PC-9 (cell line): ENCODE measurements around the gene FAM174B. TPM values are rescaled to one million over a fixed set of nuclear protein-coding genes. Genes with fewer than 3 reads are reported as not detected.

Experiments
- BruUV-seq: library from RNA; stranded (reverse); fragments of 400-500 nt; replicated peaks from 2 replicates; lab custom pipeline; 2021; lab: Mats Ljungman, UMichigan
- CTCF ChIA-PET: fragments of 300-600 bp; sonication (Branson Sonifier 250); formaldehyde crosslinking; loops from one replicate; lab custom pipeline; 2022; ENCODE audit warnings: antibody characterized with exemption; lab: Charles Lee
- POLR2A ChIA-PET: fragments of 300-600 bp; sonication (Branson Sonifier 250); formaldehyde crosslinking; loops from one replicate; lab custom pipeline; 2022; ENCODE audit warnings: antibody characterized with exemption; ENCODE audit not compliant: unreplicated experiment; lab: Charles Lee
- DNase-seq, 2 experiments: peaks; one replicate each; pipeline versions ENCODE4 v3.0.0 to v3.0.0-alpha.2; 2015 to 2022; ENCODE audit warnings: mixed read lengths in 1 of 2
- H2AFZ ChIP-seq: fragments of 200-600 bp; sonication (generic); 2 replicates; pipeline ENCODE4 v1.8.1; 2017; ENCODE audit warnings: antibody characterized with exemption
- H3F3A ChIP-seq: fragments of 200-600 bp; sonication (generic); 2 replicates; pipeline ENCODE4 v1.8.1; 2017; ENCODE audit warnings: antibody characterized with exemption, mild to moderate bottlenecking, low read depth; ENCODE audit not compliant: insufficient read depth
- H3K27ac ChIP-seq: fragments of 200-600 bp; sonication (generic); 2 replicates; pipeline ENCODE4 v1.6.1; 2016; ENCODE audit warnings: mixed run types
- H3K27me3 ChIP-seq: fragments of 200-600 bp; sonication (generic); 2 replicates; pipeline ENCODE4 v1.6.1; 2016; ENCODE audit warnings: low read depth, mixed run types; ENCODE audit not compliant: insufficient read depth
- H3K36me3 ChIP-seq: fragments of 200-600 bp; sonication (generic); 2 replicates; pipeline ENCODE4 v1.6.1; 2016; ENCODE audit warnings: low read depth, mixed run types
- H3K4me1 ChIP-seq: fragments of 200-600 bp; sonication (generic); replicated peaks from 2 replicates; pipeline ENCODE4 v1.6.1; 2016; ENCODE audit warnings: mixed run types; ENCODE audit not compliant: insufficient read depth
- H3K4me2 ChIP-seq: fragments of 200-600 bp; sonication (generic); 2 replicates; pipeline ENCODE4 v1.6.1; 2017; ENCODE audit warnings: mixed run types
- H3K4me3 ChIP-seq: fragments of 200-600 bp; sonication (generic); 2 replicates; pipeline ENCODE4 v1.6.1; 2016; ENCODE audit warnings: mixed run types
- H3K79me2 ChIP-seq: fragments of 200-600 bp; sonication (generic); 2 replicates; pipeline ENCODE4 v1.6.1; 2017; ENCODE audit warnings: low read depth, mixed run types
- H3K9me2 ChIP-seq: fragments of 200-600 bp; sonication (generic); 2 replicates; pipeline ENCODE4 v1.8.1; 2017; ENCODE audit warnings: mild to moderate bottlenecking; ENCODE audit not compliant: insufficient read depth
- H3K9me3 ChIP-seq: fragments of 200-600 bp; sonication (generic); 2 replicates; pipeline ENCODE4 v1.8.1; 2016; ENCODE audit warnings: low read depth; ENCODE audit not compliant: insufficient read depth
- H4K20me1 ChIP-seq: fragments of 200-600 bp; sonication (generic); 2 replicates; pipeline ENCODE4 v1.8.1; 2017; ENCODE audit not compliant: insufficient read depth
- CTCF ChIP-seq: fragments of 200-600 bp; sonication (generic); conservative IDR thresholded peaks from 2 replicates; pipeline ENCODE4 v1.6.1; 2017; ENCODE audit warnings: mixed run types, antibody characterized with exemption, mild to moderate bottlenecking, moderate library complexity
- EZH2 ChIP-seq: fragments of 200-600 bp; sonication (generic); IDR thresholded peaks from 2 replicates; pipeline ENCODE4 v1.8.0; 2017; ENCODE audit warnings: antibody characterized with exemption, low read depth
- intact Hi-C: fragments of 100-400 bp; cut with micrococcal nuclease; formaldehyde crosslinking; loops from one replicate; pipeline ENCODE4 v1.10.0; 2022; ENCODE audit not compliant: unreplicated experiment
- total RNA-seq: library from RNA; stranded (reverse); gene quantifications from 2 replicates; pipeline ENCODE4 v1.2.3, GENCODE V29; 2021

Gene FAM174B
- total RNA-seq, 1 experiment from 2014 or later, result 90.3 TPM

GRCh38 chr15:92645731-92646130 is 9.8 kb downstream of the FAM174B start:
- Histone ChIP-seq H3K9me2 (no peaks in the 10 kb centered on the region), H3K4me1 (peaks cover 100% of the 10 kb centered on the region), H3K27me3 (no peaks in the 10 kb centered on the region), H3K27ac (peak overlapping the region; percentile 97), H4K20me1 (no peaks in the 10 kb centered on the region), H3K79me2 (peaks cover 88% of the 10 kb centered on the region), H3F3A (peaks cover 83% of the 10 kb centered on the region), H3K4me2 (peak overlapping the region; percentile 89), H3K4me3 (peak overlapping the region; percentile 63; the same call in 1 of the 2 replicates), H3K9me3 (peaks cover 15% of the 10 kb centered on the region; the same call in 1 of the 2 replicates), H3K36me3 (peaks cover 34% of the 10 kb centered on the region), H2AFZ (no peak overlapping the region)
- no TSS peak for BruUV-seq
- no peak for TF ChIP-seq CTCF
- no peak for TF ChIP-seq EZH2
- ChIA-PET CTCF (no interaction called here), POLR2A (interaction anchor here (0.6 kb wide), 1 partner anchor 275 kb away, joined by 3 read pairs; no protein-coding TSS in a partner anchor)
- DNase-seq, result no peak
- intact Hi-C loops, result loop anchor here (1.0 to 10.0 kb wide), 8 partner anchors 9 to 781 kb away; no protein-coding TSS in a partner anchor

- Histone ChIP-seq H2AFZ (no peak overlapping the region), H3K27me3 (no peaks in the 10 kb centered on the region), H3K27ac (peak overlapping the region; percentile 97), H4K20me1 (no peaks in the 10 kb centered on the region), H3K36me3 (peaks cover 28% of the 10 kb centered on the region), H3K9me2 (no peaks in the 10 kb centered on the region), H3K4me3 (peak overlapping the region; percentile 63; the same call in 1 of the 2 replicates), H3K79me2 (peaks cover 88% of the 10 kb centered on the region), H3K9me3 (peaks cover 15% of the 10 kb centered on the region; the same call in 1 of the 2 replicates), H3K4me2 (peak overlapping the region; percentile 89), H3F3A (peaks cover 83% of the 10 kb centered on the region), H3K4me1 (peaks cover 99% of the 10 kb centered on the region)
- TF ChIP-seq CTCF (no peak), EZH2 (no peak)
- POLR2A ChIA-PET, result interaction anchor here (0.6 to 0.7 kb wide), 3 partner anchors 175 to 276 kb away, joined by 3 to 7 read pairs (median 3); no protein-coding TSS in a partner anchor
- intact Hi-C loops, result loop anchor here (1.0 to 10.0 kb wide), 8 partner anchors 9 to 780 kb away; no protein-coding TSS in a partner anchor
- DNase-seq, result peak; percentile 61 to 95
- CTCF ChIA-PET, result no interaction called here
- no TSS peak for BruUV-seq
Measured at GRCh38 chr15:92645051-92645631, 10.4 kb downstream of the FAM174B start.

GRCh38 chr15:92643849-92644815 is 11.4 kb downstream of the FAM174B start:
- no peaks in the 10 kb centered on the region for H3K27me3 ChIP-seq
- peak overlapping the region; percentile 97 for H3K27ac ChIP-seq
- ChIA-PET POLR2A (interaction anchor here (0.6 to 1.1 kb wide), 7 partner anchors 43 to 905 kb away, joined by 3 to 6 read pairs (median 4); no protein-coding TSS in a partner anchor), CTCF (interaction anchor here (1.3 kb wide), 1 partner anchor 123 kb away, joined by 6 read pairs; no protein-coding TSS in a partner anchor)
- H3K36me3 ChIP-seq, result peaks cover 28% of the 10 kb centered on the region
- DNase-seq, result peak; percentile 83 to 93
- H3K9me2 ChIP-seq, result no peaks in the 10 kb centered on the region
- H3K4me3 ChIP-seq, result peak overlapping the region; percentile 63
- H3K4me2 ChIP-seq, result peak overlapping the region; percentile 89
- no TSS peak for BruUV-seq
- TF ChIP-seq EZH2 (no peak), CTCF (no peak)
- H3F3A ChIP-seq, result peaks cover 91% of the 10 kb centered on the region
- peaks cover 88% of the 10 kb centered on the region for H3K79me2 ChIP-seq
- H2AFZ ChIP-seq, result peak overlapping the region; percentile 48; the same call in 1 of the 2 replicates
- H3K4me1 ChIP-seq, result peaks cover 99% of the 10 kb centered on the region
- intact Hi-C loops, result loop anchor here (1.0 to 10.0 kb wide), 7 partner anchors 19 to 779 kb away; no protein-coding TSS in a partner anchor
- H3K9me3 ChIP-seq, result peaks cover 15% of the 10 kb centered on the region
- H4K20me1 ChIP-seq, result no peaks in the 10 kb centered on the region
